T-helper 1 cell treated with Interleukin-12 subunit alpha and Interleukin-12 subunit beta and Interleukin-4 antibody, amounts not matched to agents 30 ng/mL and 1 ng/mL, for 36 hours (primary cell): ENCODE data around the gene LDHA. TPM values are rescaled to one million over a fixed set of nuclear protein-coding genes. Genes with fewer than 3 reads are reported as not detected.

ENCODE experiments used
- total RNA-seq: library from RNA; stranded (reverse); gene quantifications from 2 replicates; pipeline ENCODE4 v1.2.3, GENCODE V29; 2022

LDHA gene
- total RNA-seq, 1 donor from 2014 or later, result 873 TPM

Other genes starting within 250 kb of the LDHA start
- gene MRGPRX4, start 221.7 kb upstream of the LDHA start, total RNA-seq, result not detected in 2 replicates
- not detected in 2 replicates for gene SAA4, start 157.8 kb upstream of the LDHA start, total RNA-seq
- gene SAA2, start 145.9 kb upstream of the LDHA start, total RNA-seq, result 0.27 TPM in 1 of 2 replicates, not detected in the other
- gene SAA1, start 128.3 kb upstream of the LDHA start, total RNA-seq, result not detected in 2 replicates
- 21.8 and 23.3 TPM in 2 replicates for gene HPS5, start 72.4 kb upstream of the LDHA start, total RNA-seq
- 62.9 and 63.1 TPM in 2 replicates for gene GTF2H1, start 72.0 kb upstream of the LDHA start, total RNA-seq
- not detected in 2 replicates for gene LDHC, start 17.8 kb downstream of the LDHA start, total RNA-seq
- 0.07 TPM in 1 of 2 replicates, not detected in the other for gene LDHAL6A, start 61.3 kb downstream of the LDHA start, total RNA-seq
- 42.2 and 42.6 TPM in 2 replicates for gene TSG101, start 132.4 kb downstream of the LDHA start, total RNA-seq
- gene UEVLD, start 194.2 kb downstream of the LDHA start, total RNA-seq, result 26.9 and 31.4 TPM in 2 replicates
- 4.6 and 5.3 TPM in 2 replicates for gene MISFA, start 205.2 kb downstream of the LDHA start, total RNA-seq
- gene SPTY2D1, start 239.8 kb downstream of the LDHA start, total RNA-seq, result 38.6 and 39.8 TPM in 2 replicates